WTC11 (cell line): ENCODE data around the gene GAK. TPM values are rescaled to one million over a fixed set of nuclear protein-coding genes. Genes with fewer than 3 reads are reported as not detected.
A peak's percentile ranks its signal among the peaks of the same experiment; 100 is the strongest.

Experiments used
- ATAC-seq: fragments of 200-7000 bp; cut with Tn5 transposase; 2 replicates; pipeline ENCODE4 v1.10.0; 2021; ENCODE audit warnings: mild to moderate bottlenecking, moderate library complexity
- Bru-seq: library from RNA; stranded (reverse); fragments of 400-500 nt; gene quantifications from one replicate; lab custom pipeline; 2021; lab: Mats Ljungman, UMichigan
- CTCF ChIA-PET: fragments of 300-600 bp; sonication (Branson Sonifier 250); formaldehyde crosslinking; loops from one replicate; lab custom pipeline; 2021; ENCODE audit warnings: antibody characterized with exemption; lab: Charles Lee
- POLR2A ChIA-PET: fragments of 350-600 bp; sonication (Branson Sonifier 250); formaldehyde crosslinking; loops from one replicate; lab custom pipeline; 2021; ENCODE audit warnings: antibody characterized with exemption; lab: Charles Lee
- DNase-seq: peaks from one replicate; pipeline ENCODE4 v3.0.0; 2021; ENCODE audit warnings: low spot score
- H3K27ac Mint-ChIP-seq: 2 replicates; pipeline ENCODE4 v1.8.0; 2021; ENCODE audit warnings: mixed read lengths
- H3K27me3 Mint-ChIP-seq: 2 replicates; pipeline ENCODE4 v1.8.0; 2021; ENCODE audit warnings: low read depth, mild to moderate bottlenecking, moderate library complexity, mixed read lengths
- H3K36me3 Mint-ChIP-seq: 2 replicates; pipeline ENCODE4 v1.8.0; 2021; ENCODE audit warnings: mixed read lengths
- H3K4me1 Mint-ChIP-seq: 2 replicates; pipeline ENCODE4 v1.8.0; 2022; ENCODE audit warnings: mixed read lengths
- H3K4me3 Mint-ChIP-seq: 2 replicates; pipeline ENCODE4 v1.8.0; 2021; ENCODE audit warnings: mild to moderate bottlenecking, moderate library complexity, mixed read lengths
- H3K9me3 Mint-ChIP-seq: 2 replicates; pipeline ENCODE4 v1.8.0; 2021; ENCODE audit warnings: mixed read lengths
- CBFB ChIP-seq: sonication (generic); formaldehyde crosslinking; IDR thresholded peaks from 2 replicates; pipeline ENCODE4 v1.8.1; 2022; ENCODE audit warnings: mild to moderate bottlenecking, low read depth, missing genetic modification reagents
- E2F5 ChIP-seq: sonication (generic); formaldehyde crosslinking; IDR thresholded peaks from 2 replicates; pipeline ENCODE4 v1.8.1; 2022; ENCODE audit warnings: mild to moderate bottlenecking, moderate library complexity, missing genetic modification reagents
- FOXP1 ChIP-seq: sonication (generic); formaldehyde crosslinking; IDR thresholded peaks from 2 replicates; pipeline ENCODE4 v1.8.0; 2022; ENCODE audit warnings: missing genetic modification reagents, mild to moderate bottlenecking, moderate library complexity, borderline replicate concordance
- GABPB1 ChIP-seq: sonication (generic); formaldehyde crosslinking; IDR thresholded peaks from 2 replicates; pipeline ENCODE4 v1.8.1; 2023; ENCODE audit warnings: mild to moderate bottlenecking, missing genetic modification reagents
- GRHL2 ChIP-seq: fragments of 250-450 bp; sonication (Bioruptor Pico); IDR thresholded peaks from 2 replicates; pipeline ENCODE4 v1.8.0; 2022; ENCODE audit warnings: mild to moderate bottlenecking, moderate library complexity; ENCODE audit not compliant: insufficient replicate concordance, severe bottlenecking
- HMGXB4 ChIP-seq: sonication (generic); formaldehyde crosslinking; IDR thresholded peaks from 2 replicates; pipeline ENCODE4 v1.8.1; 2023; ENCODE audit warnings: mild to moderate bottlenecking, moderate library complexity, missing genetic modification reagents
- KAT7 ChIP-seq: sonication (generic); formaldehyde crosslinking; IDR thresholded peaks from 2 replicates; pipeline ENCODE4 v1.8.1; 2023; ENCODE audit warnings: missing genetic modification reagents, mild to moderate bottlenecking, borderline replicate concordance
- MLX ChIP-seq: sonication (generic); formaldehyde crosslinking; IDR thresholded peaks from 2 replicates; pipeline ENCODE4 v1.8.1; 2023; ENCODE audit warnings: mild to moderate bottlenecking, missing genetic modification reagents, moderate library complexity
- NFATC4 ChIP-seq: fragments of 250-450 bp; sonication (Bioruptor Pico); IDR thresholded peaks from 2 replicates; pipeline ENCODE4 v1.9.0; 2021; ENCODE audit warnings: mild to moderate bottlenecking
- OVOL2 ChIP-seq: fragments of 250-450 bp; sonication (Bioruptor Pico); IDR thresholded peaks from 2 replicates; pipeline ENCODE4 v1.9.0; 2021; ENCODE audit warnings: mild to moderate bottlenecking, borderline replicate concordance
- RELA ChIP-seq: sonication (generic); formaldehyde crosslinking; IDR thresholded peaks from 2 replicates; pipeline ENCODE4 v1.8.1; 2022; ENCODE audit warnings: missing genetic modification reagents, mild to moderate bottlenecking, borderline replicate concordance
- SMAD3 ChIP-seq: sonication (generic); formaldehyde crosslinking; IDR thresholded peaks from 2 replicates; pipeline ENCODE4 v1.8.0; 2022; ENCODE audit warnings: missing genetic modification reagents, mild to moderate bottlenecking, borderline replicate concordance
- SP1 ChIP-seq: sonication (generic); formaldehyde crosslinking; conservative IDR thresholded peaks from 2 replicates; pipeline ENCODE4 v1.8.1; 2022; ENCODE audit warnings: missing genetic modification reagents
- TCF7 ChIP-seq: sonication (generic); formaldehyde crosslinking; IDR thresholded peaks from 2 replicates; pipeline ENCODE4 v1.8.0; 2022; ENCODE audit warnings: mild to moderate bottlenecking, low read depth, missing genetic modification reagents, moderate library complexity
- TEAD1 ChIP-seq: sonication (generic); formaldehyde crosslinking; IDR thresholded peaks from 2 replicates; pipeline ENCODE4 v1.8.0; 2022; ENCODE audit warnings: mild to moderate bottlenecking, missing genetic modification reagents
- TP53 ChIP-seq: sonication (generic); formaldehyde crosslinking; IDR thresholded peaks from 2 replicates; pipeline ENCODE4 v1.8.1; 2023; ENCODE audit warnings: mild to moderate bottlenecking, missing genetic modification reagents
- ZBTB21 ChIP-seq: sonication (generic); formaldehyde crosslinking; IDR thresholded peaks from 2 replicates; pipeline ENCODE4 v1.8.1; 2023; ENCODE audit warnings: mild to moderate bottlenecking, missing genetic modification reagents, borderline replicate concordance
- ZBTB43 ChIP-seq: sonication (generic); formaldehyde crosslinking; IDR thresholded peaks from 2 replicates; pipeline ENCODE4 v1.8.1; 2023; ENCODE audit warnings: mild to moderate bottlenecking, missing genetic modification reagents
- ZNF671 ChIP-seq: fragments of 250-450 bp; sonication (Bioruptor Pico); IDR thresholded peaks from 2 replicates; pipeline ENCODE4 v1.8.0; 2021; ENCODE audit warnings: mild to moderate bottlenecking
- long read RNA-seq, 3 experiments: library from RNA in 1 of 3; library from capped mRNA in 1 of 3; library from polyadenylated mRNA in 1 of 3; unstranded in 2 of 3; stranded (forward) in 1 of 3; transcript quantifications; one replicate each; pipeline ENCODE4 v2.0.0, GENCODE V29; 2021
- total RNA-seq: library from RNA; stranded (reverse); gene quantifications from 3 replicates; pipeline ENCODE4 v1.2.3, GENCODE V29; 2021
- TF ChIP-seq, protein P1 (sequence below): sonication (generic); formaldehyde crosslinking; IDR thresholded peaks from 2 replicates; pipeline ENCODE4 v1.8.0; 2023; ENCODE audit warnings: missing genetic modification reagents
- TF ChIP-seq, protein P2 (sequence below): sonication (generic); formaldehyde crosslinking; IDR thresholded peaks from 2 replicates; pipeline ENCODE4 v1.8.1; 2023; ENCODE audit warnings: mild to moderate bottlenecking, missing genetic modification reagents, moderate library complexity
- TF ChIP-seq, protein P3 (sequence below): fragments of 250-450 bp; sonication (Bioruptor Pico); IDR thresholded peaks from 2 replicates; pipeline ENCODE4 v1.9.0; 2021; ENCODE audit warnings: mild to moderate bottlenecking
- TF ChIP-seq, protein P4 (sequence below): sonication (generic); formaldehyde crosslinking; IDR thresholded peaks from 2 replicates; pipeline ENCODE4 v1.8.0; 2022; ENCODE audit warnings: mild to moderate bottlenecking, missing genetic modification reagents

The GAK gene
- 108 to 121 TPM (median 108 TPM) in 3 replicates for total RNA-seq
- percentile 53 among the genes with signal in this experiment for Bru-seq, nascent RNA
- long read RNA-seq, experiment 1, full-length matches to known transcripts = 92 of 255 reads
- long read RNA-seq, experiment 1, partial matches to known transcripts = 33 of 255 reads
- long read RNA-seq, experiment 1, other reads (novel, unspliced or antisense) = 130 of 255 reads
- long read RNA-seq, experiment 2, full-length matches to known transcripts = 11 of 52 reads
- long read RNA-seq, experiment 2, partial matches to known transcripts = 22 of 52 reads
- long read RNA-seq, experiment 2, other reads (novel, unspliced or antisense) = 19 of 52 reads
- long read RNA-seq, experiment 3, partial matches to known transcripts = 0 of 2 reads
- long read RNA-seq, experiment 3, other reads (novel, unspliced or antisense) = 1 of 2 reads

DNA sequence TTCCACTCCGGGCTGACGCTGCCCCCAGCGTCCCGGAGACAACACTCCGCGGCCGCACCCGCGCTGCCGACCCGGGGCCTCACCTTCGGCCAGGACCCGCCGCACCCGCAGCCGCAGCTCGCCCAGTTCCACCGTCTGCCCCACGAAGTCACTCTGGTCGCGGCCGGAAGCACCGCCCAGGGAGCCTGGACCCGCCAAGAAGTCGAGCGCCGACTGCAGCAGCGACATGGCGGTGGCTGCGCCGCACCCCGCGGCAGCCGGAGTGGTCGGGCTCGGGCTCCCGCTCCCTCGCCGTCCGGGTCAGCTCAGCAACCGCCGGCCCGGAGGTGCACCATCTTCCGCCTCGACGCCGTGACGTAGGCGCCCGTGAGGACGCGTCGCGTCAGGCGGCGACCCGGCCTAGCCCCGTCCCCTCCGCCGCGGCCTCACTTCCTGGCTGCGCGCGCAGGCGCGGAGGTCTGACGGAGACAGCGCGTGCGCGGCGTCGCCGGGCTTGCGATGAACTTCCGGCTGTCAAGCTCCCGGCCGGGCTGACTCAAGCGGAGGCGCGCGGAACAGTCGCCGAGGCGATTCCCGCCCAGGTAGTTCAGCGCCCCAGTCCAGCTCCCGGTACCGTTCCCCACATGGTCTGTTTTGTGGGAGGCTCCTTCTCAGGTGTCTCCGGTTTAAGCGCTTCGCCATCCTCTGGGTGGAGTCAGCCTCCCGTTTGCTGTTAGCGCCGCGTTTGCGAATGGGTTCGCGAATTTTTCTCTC, at the start of gene GAK, which contains the start of gene TMEM175:
TSS of gene GAK (minus strand) at position 357 of the 753 bp plus-strand sequence. CDS start at position 228, 129 bp downstream.
TSS of gene TMEM175 (plus strand) at position 501 of the 753 bp plus-strand sequence. CDS start 15,280 bp downstream, outside the sequence.
- Mint-ChIP-seq H3K9me3 (no peaks in the 10 kb centered on the region), H3K36me3 (no peaks in the 10 kb centered on the region), H3K4me3 (peak within 1 kb of the TSS; percentile 96), H3K27me3 (no peaks in the 10 kb centered on the region), H3K27ac (peak within 1 kb of the TSS; percentile 91), H3K4me1 (peaks cover 20% of the 10 kb centered on the region)
- ATAC-seq (peak; percentile 97), DNase-seq (peak; percentile 95)
- ChIA-PET CTCF (interaction anchor here (0.6 to 2.1 kb wide), 9 partner anchors 13 to 836 kb away, joined by 3 to 7 read pairs (median 4); no protein-coding TSS in a partner anchor), POLR2A (interaction anchor here (1.5 kb wide), 1 partner anchor 17 kb away, joined by 5 read pairs; no protein-coding TSS in a partner anchor)
- peak; percentile 83 for TF ChIP-seq SP1 (CRISPR knock-in tag)
- TF ChIP-seq OVOL2 (CRISPR knock-in tag) = no peak
- TF ChIP-seq E2F5 (CRISPR knock-in tag) = peak; percentile 71
- TF ChIP-seq CBFB (CRISPR knock-in tag) = 0 out of 2 replicates have a peak, but pooled peaks have one; percentile 4
- TF ChIP-seq, protein P1, sequence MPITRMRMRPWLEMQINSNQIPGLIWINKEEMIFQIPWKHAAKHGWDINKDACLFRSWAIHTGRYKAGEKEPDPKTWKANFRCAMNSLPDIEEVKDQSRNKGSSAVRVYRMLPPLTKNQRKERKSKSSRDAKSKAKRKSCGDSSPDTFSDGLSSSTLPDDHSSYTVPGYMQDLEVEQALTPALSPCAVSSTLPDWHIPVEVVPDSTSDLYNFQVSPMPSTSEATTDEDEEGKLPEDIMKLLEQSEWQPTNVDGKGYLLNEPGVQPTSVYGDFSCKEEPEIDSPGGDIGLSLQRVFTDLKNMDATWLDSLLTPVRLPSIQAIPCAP (CRISPR knock-in tag) = 0 out of 2 replicates have a peak, but pooled peaks have one; percentile 56
- TF ChIP-seq GRHL2 = no peak
- TF ChIP-seq, protein P2, sequence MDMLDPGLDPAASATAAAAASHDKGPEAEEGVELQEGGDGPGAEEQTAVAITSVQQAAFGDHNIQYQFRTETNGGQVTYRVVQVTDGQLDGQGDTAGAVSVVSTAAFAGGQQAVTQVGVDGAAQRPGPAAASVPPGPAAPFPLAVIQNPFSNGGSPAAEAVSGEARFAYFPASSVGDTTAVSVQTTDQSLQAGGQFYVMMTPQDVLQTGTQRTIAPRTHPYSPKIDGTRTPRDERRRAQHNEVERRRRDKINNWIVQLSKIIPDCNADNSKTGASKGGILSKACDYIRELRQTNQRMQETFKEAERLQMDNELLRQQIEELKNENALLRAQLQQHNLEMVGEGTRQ (CRISPR knock-in tag) = peak; percentile 50; the same call in 1 of the 2 replicates
- no peak for TF ChIP-seq TCF7 (CRISPR knock-in tag)
- peak; percentile 74 for TF ChIP-seq TEAD1
- TF ChIP-seq ZNF671 (CRISPR knock-in tag) = no peak
- TF ChIP-seq FOXP1 (CRISPR knock-in tag) = peak; percentile 78; the same call in 1 of the 2 replicates
- TF ChIP-seq ZBTB43 (CRISPR knock-in tag) = peak; percentile 60; the same call in 1 of the 2 replicates
- 0 out of 2 replicates have a peak, but pooled peaks have one; percentile 13 for TF ChIP-seq SMAD3 (CRISPR knock-in tag)
- peak; percentile 78; the same call in 1 of the 2 replicates for TF ChIP-seq HMGXB4
- TF ChIP-seq, protein P3, sequence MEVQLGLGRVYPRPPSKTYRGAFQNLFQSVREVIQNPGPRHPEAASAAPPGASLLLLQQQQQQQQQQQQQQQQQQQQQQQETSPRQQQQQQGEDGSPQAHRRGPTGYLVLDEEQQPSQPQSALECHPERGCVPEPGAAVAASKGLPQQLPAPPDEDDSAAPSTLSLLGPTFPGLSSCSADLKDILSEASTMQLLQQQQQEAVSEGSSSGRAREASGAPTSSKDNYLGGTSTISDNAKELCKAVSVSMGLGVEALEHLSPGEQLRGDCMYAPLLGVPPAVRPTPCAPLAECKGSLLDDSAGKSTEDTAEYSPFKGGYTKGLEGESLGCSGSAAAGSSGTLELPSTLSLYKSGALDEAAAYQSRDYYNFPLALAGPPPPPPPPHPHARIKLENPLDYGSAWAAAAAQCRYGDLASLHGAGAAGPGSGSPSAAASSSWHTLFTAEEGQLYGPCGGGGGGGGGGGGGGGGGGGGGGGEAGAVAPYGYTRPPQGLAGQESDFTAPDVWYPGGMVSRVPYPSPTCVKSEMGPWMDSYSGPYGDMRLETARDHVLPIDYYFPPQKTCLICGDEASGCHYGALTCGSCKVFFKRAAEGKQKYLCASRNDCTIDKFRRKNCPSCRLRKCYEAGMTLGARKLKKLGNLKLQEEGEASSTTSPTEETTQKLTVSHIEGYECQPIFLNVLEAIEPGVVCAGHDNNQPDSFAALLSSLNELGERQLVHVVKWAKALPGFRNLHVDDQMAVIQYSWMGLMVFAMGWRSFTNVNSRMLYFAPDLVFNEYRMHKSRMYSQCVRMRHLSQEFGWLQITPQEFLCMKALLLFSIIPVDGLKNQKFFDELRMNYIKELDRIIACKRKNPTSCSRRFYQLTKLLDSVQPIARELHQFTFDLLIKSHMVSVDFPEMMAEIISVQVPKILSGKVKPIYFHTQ = no peak
- no peak for TF ChIP-seq MLX (CRISPR knock-in tag)
- TF ChIP-seq, protein P4, sequence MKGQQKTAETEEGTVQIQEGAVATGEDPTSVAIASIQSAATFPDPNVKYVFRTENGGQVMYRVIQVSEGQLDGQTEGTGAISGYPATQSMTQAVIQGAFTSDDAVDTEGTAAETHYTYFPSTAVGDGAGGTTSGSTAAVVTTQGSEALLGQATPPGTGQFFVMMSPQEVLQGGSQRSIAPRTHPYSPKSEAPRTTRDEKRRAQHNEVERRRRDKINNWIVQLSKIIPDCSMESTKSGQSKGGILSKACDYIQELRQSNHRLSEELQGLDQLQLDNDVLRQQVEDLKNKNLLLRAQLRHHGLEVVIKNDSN (CRISPR knock-in tag) = peak; percentile 63
- TF ChIP-seq ZBTB21 (CRISPR knock-in tag) = peak; percentile 89
- TF ChIP-seq NFATC4 (CRISPR knock-in tag) = no peak
- peak; percentile 88 for TF ChIP-seq GABPB1 (CRISPR knock-in tag)
- peak; percentile 51; the same call in 1 of the 2 replicates for TF ChIP-seq TP53 (CRISPR knock-in tag)
- peak; percentile 85; the same call in 1 of the 2 replicates for TF ChIP-seq RELA (CRISPR knock-in tag)
- TF ChIP-seq KAT7 = peak; percentile 90; the same call in 1 of the 2 replicates
